Small intestine (tissue), 7 donors: ENCODE results near the gene RNF19B. TPM values are rescaled to one million over a fixed set of nuclear protein-coding genes. Genes with fewer than 3 reads are reported as not detected.
A peak's percentile ranks its signal among the peaks of the same experiment; 100 is the strongest.
"Not testable (repeated sequence)": the region's sequence is repeated elsewhere in the genome, so short reads cannot be mapped to it uniquely, and the experiment has no call there.

Source experiments
- DNase-seq, 2 donors: peaks; one replicate each; pipeline versions ENCODE4 v3.0.0 to v3.0.0-alpha.2; 2013
- FAIRE-seq: peaks from 2 replicates; lab custom pipeline; 2012; peaks lifted over from hg19 to GRCh38; lab: Jason Lieb, UNC
- H3K27ac ChIP-seq, 3 donors: one replicate each; pipeline ENCODE4 v1.5.1; 2013; ENCODE audit warnings: low read length in 2 of 3, mild to moderate bottlenecking in 2 of 3, control low read depth in 1 of 3, inconsistent platforms in 1 of 3, low read depth in 1 of 3, moderate library complexity in 1 of 3
- H3K27me3 ChIP-seq, 3 donors: one replicate each; pipeline ENCODE4 v1.6.1; 2013; ENCODE audit warnings: low read length in 3 of 3, inconsistent platforms in 1 of 3; ENCODE audit not compliant: control insufficient read depth in 3 of 3, insufficient read depth in 3 of 3
- H3K36me3 ChIP-seq, 3 donors: one replicate each; pipeline ENCODE4 v1.6.1; 2013; ENCODE audit warnings: low read length in 3 of 3, inconsistent platforms in 1 of 3, low read depth in 1 of 3, mild to moderate bottlenecking in 1 of 3, moderate library complexity in 1 of 3; ENCODE audit not compliant: control insufficient read depth in 3 of 3, insufficient read depth in 2 of 3
- H3K4me1 ChIP-seq, 3 donors: one replicate each; pipeline ENCODE4 v1.6.1; 2013; ENCODE audit warnings: low read length in 2 of 3, inconsistent platforms in 1 of 3, low read depth in 1 of 3, mild to moderate bottlenecking in 1 of 3, moderate library complexity in 1 of 3; ENCODE audit not compliant: control insufficient read depth in 3 of 3, insufficient read depth in 2 of 3
- H3K4me3 ChIP-seq, 3 donors: one replicate each; pipeline ENCODE4 v1.5.1; 2013; ENCODE audit warnings: low read length in 3 of 3, control low read depth in 1 of 3, inconsistent platforms in 1 of 3, low read depth in 1 of 3, mild to moderate bottlenecking in 1 of 3, moderate library complexity in 1 of 3
- H3K9me3 ChIP-seq, 2 donors: one replicate each; pipeline ENCODE4 v1.6.1; 2013; ENCODE audit warnings: low read depth in 1 of 2, low read length in 1 of 2; ENCODE audit not compliant: control insufficient read depth in 2 of 2, insufficient read depth in 1 of 2
- WGBS, 3 donors: extraction: QIAGEN DNeasy Blood & Tissue Kit; methylation state at CpG; one replicate each; pipeline ENCODE4 v1.1.7; 2013; 5-methylcytosine and 5-hydroxymethylcytosine counted together
- polyA plus RNA-seq, 4 donors: library from polyadenylated mRNA; stranded (reverse) in 3 of 4; unstranded in 1 of 4; fragments of 200-250 nt in 3 of 4; fragments of 120-200 nt in 1 of 4; gene quantifications; one replicate each; pipeline versions ENCODE4 v1.2.1 to v1.2.3, GENCODE V29; 2013
- donor health status: healthy with polysubstance abuse.
- donor health status: control.
- donor health status: control.
- donor health status: Bipolar disorder and iron deficiency.
- donor health status: healthy.

The RNF19B gene
- polyA plus RNA-seq, 4 donors: 20.8 to 29.2 (median 28.9) TPM

DNA sequence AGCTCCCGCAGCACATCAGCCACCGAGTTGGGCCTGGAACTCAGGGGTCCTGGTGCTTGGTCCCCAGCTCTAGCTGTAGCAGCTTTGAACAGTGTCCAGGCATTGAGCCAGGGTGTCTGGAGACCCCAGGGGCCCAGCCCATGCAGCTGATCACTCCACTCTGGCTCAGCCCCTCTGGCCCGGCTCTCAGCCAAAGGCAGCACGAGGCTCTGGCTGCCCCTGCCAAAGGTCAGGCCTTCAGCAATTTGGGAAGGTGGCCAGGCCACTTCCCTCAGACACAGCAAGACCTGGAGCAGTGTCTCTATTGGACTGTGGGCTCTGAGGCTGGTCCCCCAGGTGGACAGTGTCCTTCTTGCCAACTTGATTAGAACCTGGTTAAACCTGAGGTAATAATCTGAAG lies 34.4 kb upstream of the RNF19B start:
- peaks cover 3 to 10% (median 6%) of the 10 kb centered on the region in 3 donors for H3K4me1 ChIP-seq
- no peaks in the 10 kb centered on the region for H3K9me3 ChIP-seq
- WGBS, 3 donors: 66 to 83% (median 77%) methylated on average over 4 of the region's 4 CpGs
- H3K27ac ChIP-seq: no peak overlapping the region
- DNase-seq: no peak
- H3K27me3 ChIP-seq: no peaks in the 10 kb centered on the region
- H3K4me3 ChIP-seq: no peak overlapping the region
- peaks cover 0 to 2% (median 0%) of the 10 kb centered on the region in 3 donors for H3K36me3 ChIP-seq
- FAIRE-seq: no peak

GRCh38 chr1:32998064-32998463 lies 33.5 kb upstream of the RNF19B start:
- no peak overlapping the region for H3K4me3 ChIP-seq
- DNase-seq: peak in 1 of 2 donors; percentile 67
- peaks cover 3 to 12% (median 6%) of the 10 kb centered on the region in 3 donors for H3K4me1 ChIP-seq
- peak overlapping the region in 2 of 3 donors; percentile 0 to 32 for H3K27ac ChIP-seq
- H3K9me3 ChIP-seq: no peaks in the 10 kb centered on the region
- H3K27me3 ChIP-seq: no peaks in the 10 kb centered on the region
- WGBS, 3 donors: 56 to 65% (median 62%) methylated on average over 5 of the region's 5 CpGs
- FAIRE-seq: no peak
- peaks cover 0 to 2% (median 0%) of the 10 kb centered on the region in 3 donors for H3K36me3 ChIP-seq

DNA sequence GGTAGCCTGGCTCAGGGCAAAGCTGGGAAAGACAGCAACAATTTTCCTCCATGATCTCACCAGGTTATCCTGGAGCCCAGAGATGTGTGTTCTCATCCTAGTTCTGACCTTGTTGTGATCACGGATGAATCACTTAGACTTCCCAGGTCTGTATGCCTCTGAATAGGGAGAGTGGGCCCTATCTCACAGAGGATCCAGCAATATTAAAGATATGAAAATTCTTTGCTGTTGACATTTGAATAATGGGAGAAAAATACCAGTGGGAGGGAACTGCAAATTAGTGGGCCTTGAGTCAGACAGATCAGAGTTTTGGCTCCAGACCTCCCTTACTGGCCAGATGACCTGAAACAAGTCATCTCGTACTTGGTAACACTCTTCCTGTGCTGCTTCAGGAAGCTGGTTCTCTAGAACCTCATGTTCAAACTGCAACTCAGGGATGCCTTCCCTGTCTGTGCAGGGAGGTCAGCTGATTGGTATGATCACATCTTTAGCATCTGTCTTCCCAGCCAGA lies 32.8 kb upstream of the RNF19B start:
- Histone ChIP-seq H3K27ac (peak overlapping the region in 2 of 3 donors; percentile 0 to 32), H3K36me3 (peaks cover 0 to 2% (median 0%) of the 10 kb centered on the region in 3 donors), H3K4me1 (peaks cover 3 to 18% (median 6%) of the 10 kb centered on the region in 3 donors), H3K27me3 (no peaks in the 10 kb centered on the region), H3K9me3 (no peaks in the 10 kb centered on the region), H3K4me3 (no peak overlapping the region)
- DNase-seq (no peak), FAIRE-seq (no peak)
- 62 to 84% (median 74%) methylated on average over 2 of the region's 2 CpGs for WGBS, 3 donors

- peak overlapping the region; percentile 57 to 87 (median 83) for H3K27ac ChIP-seq
- not testable (repeated sequence) for H3K36me3 ChIP-seq, H3K27me3 ChIP-seq, FAIRE-seq, H3K9me3 ChIP-seq, H3K4me3 ChIP-seq, DNase-seq
- 93 to 96% (median 93%) methylated on average over 8 of the region's 8 CpGs for WGBS, 3 donors
- H3K4me1 ChIP-seq: peaks cover 0 to 27% (median 4%) of the 10 kb centered on the region in 3 donors
These were observed 28.7 kb upstream of the RNF19B start for GRCh38 chr1:32993324-32993636.

DNA sequence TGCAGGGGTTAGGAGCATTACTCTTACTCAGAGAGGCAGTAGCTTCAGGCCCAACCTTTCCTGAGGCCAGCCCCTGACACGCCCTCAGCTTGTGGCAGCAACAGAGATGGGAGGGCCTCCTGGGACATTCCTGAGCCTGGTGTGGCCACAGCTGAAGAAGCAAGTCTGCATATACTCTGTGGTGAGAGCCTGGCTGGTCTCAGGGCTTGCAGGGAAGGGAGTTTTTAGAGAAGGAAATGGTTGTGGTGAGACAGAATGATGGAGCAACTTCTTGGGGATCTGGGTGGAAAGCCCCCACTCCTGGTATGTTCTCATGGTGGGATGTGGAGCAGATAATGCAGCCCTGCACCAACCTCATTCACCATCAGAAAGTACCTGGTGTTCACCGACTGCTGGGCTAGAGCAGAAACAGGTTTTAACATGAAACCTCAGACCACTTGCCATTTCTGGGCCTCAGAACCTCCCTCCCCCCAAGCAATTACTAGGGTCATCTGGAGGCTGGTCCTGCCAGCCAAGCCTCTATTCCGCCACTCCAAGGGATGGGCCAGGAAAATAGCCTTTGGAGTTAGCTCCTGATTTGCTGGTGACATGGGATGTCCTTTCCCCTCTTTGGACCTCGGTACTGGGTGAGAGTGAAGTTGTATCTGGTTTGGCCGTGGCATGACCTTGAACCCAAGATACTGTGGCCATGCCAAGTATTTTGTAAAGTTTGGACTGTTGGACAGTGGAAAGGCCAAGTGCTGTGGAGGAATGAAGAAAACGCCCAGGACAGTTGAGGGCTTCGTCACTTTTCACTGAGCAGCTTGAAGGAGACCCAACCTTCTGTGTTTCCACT lies 28.1 kb upstream of the RNF19B start:
- no peaks in the 10 kb centered on the region for H3K36me3 ChIP-seq
- H3K27ac ChIP-seq: peak overlapping the region; percentile 57 to 87 (median 83)
- 43 to 58% (median 48%) methylated on average over 7 of the region's 7 CpGs for WGBS, 3 donors
- no peaks in the 10 kb centered on the region for H3K27me3 ChIP-seq
- FAIRE-seq (no peak), DNase-seq (peak; percentile 92 to 96)
- no peaks in the 10 kb centered on the region for H3K9me3 ChIP-seq
- H3K4me3 ChIP-seq: no peak overlapping the region
- H3K4me1 ChIP-seq: peaks cover 0 to 22% (median 0%) of the 10 kb centered on the region in 3 donors

GRCh38 chr1:32991819-32992488 lies 27.3 kb upstream of the RNF19B start:
- H3K4me3 ChIP-seq: no peak overlapping the region
- H3K4me1 ChIP-seq: peaks cover 0 to 19% (median 0%) of the 10 kb centered on the region in 3 donors
- no peaks in the 10 kb centered on the region for H3K27me3 ChIP-seq
- 55 to 72% (median 69%) methylated on average over 9 of the region's 9 CpGs for WGBS, 3 donors
- no peak for DNase-seq
- peak overlapping the region; percentile 57 to 87 (median 83) for H3K27ac ChIP-seq
- no peak for FAIRE-seq
- H3K36me3 ChIP-seq: no peaks in the 10 kb centered on the region
- no peaks in the 10 kb centered on the region for H3K9me3 ChIP-seq

- Histone ChIP-seq H3K4me3 (no peak overlapping the region), H3K27ac (peak overlapping the region in 2 of 3 donors; percentile 56 to 83), H3K27me3 (no peaks in the 10 kb centered on the region), H3K36me3 (no peaks in the 10 kb centered on the region), H3K4me1 (peaks cover 0 to 19% (median 0%) of the 10 kb centered on the region in 3 donors), H3K9me3 (no peaks in the 10 kb centered on the region)
- FAIRE-seq: no peak
- no peak for DNase-seq
- 89 to 94% (median 92%) methylated on average over 5 of the region's 5 CpGs for WGBS, 3 donors
These were observed 26.8 kb upstream of the RNF19B start for GRCh38 chr1:32991386-32991785.

DNA sequence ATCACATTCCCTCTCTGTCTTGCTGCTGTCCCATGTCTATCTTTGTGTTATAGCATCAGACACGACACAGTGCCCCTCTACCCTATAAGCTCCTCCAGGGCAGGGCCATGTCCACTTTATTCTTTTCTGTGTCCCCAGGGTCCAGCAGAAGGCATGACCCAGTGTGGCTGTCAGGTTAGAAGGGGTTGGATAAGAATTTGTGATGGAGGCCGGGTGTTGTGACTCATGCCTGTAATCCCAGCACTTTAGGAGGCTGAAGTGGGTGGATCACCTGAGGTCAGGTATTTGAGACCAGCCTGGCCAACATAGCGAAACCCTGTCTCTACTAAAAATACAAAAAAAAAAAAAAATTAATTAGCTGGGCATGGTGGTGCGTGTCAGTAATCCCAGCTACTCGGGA lies 26.3 kb upstream of the RNF19B start:
- no peaks in the 10 kb centered on the region for H3K36me3 ChIP-seq
- no peak for DNase-seq
- H3K9me3 ChIP-seq: no peaks in the 10 kb centered on the region
- peaks cover 0 to 19% (median 0%) of the 10 kb centered on the region in 3 donors for H3K4me1 ChIP-seq
- no peak overlapping the region for H3K27ac ChIP-seq
- H3K27me3 ChIP-seq: no peaks in the 10 kb centered on the region
- WGBS, 3 donors: 89 to 92% (median 90%) methylated on average over 5 of the region's 5 CpGs
- FAIRE-seq: no peak
- no peak overlapping the region for H3K4me3 ChIP-seq
